Spleen (tissue), 11 donors: Measurements from ENCODE around the gene GSTA5. TPM values are rescaled to one million over a fixed set of nuclear protein-coding genes. Genes with fewer than 3 reads are reported as not detected.
"Not testable (repeated sequence)": the region's sequence is repeated elsewhere in the genome, so short reads cannot be mapped to it uniquely, and the experiment has no call there.

Experiments
- DNase-seq: peaks from one replicate; pipeline ENCODE4 v3.0.0-alpha.2; 2020
- H3K27ac ChIP-seq, 8 donors: fragments of 200-600 bp; sonication (generic) in 7 of 8; 1 replicate in 4 of 8; 2 replicates in 4 of 8; pipeline versions ENCODE4 v1.5.0 to v1.8.0; 2016 to 2021; ENCODE audit warnings: inconsistent platforms in 4 of 8, mild to moderate bottlenecking in 4 of 8, moderate library complexity in 1 of 8
- H3K27me3 ChIP-seq, 7 donors: fragments of 200-600 bp; sonication (generic) in 6 of 7; replicated peaks in 1 of 7; 1 replicate in 4 of 7; 2 replicates in 3 of 7; pipeline versions ENCODE4 v1.5.0 to v1.8.0; 2016 to 2021; ENCODE audit warnings: inconsistent platforms in 3 of 7, mild to moderate bottlenecking in 1 of 7
- H3K36me3 ChIP-seq, 6 donors: fragments of 200-600 bp; sonication (generic) in 5 of 6; 1 replicate in 4 of 6; 2 replicates in 2 of 6; pipeline versions ENCODE4 v1.5.0 to v1.8.0; 2016 to 2021; ENCODE audit warnings: inconsistent platforms in 2 of 6
- H3K4me1 ChIP-seq, 6 donors: fragments of 200-600 bp; sonication (generic) in 5 of 6; 1 replicate in 3 of 6; 2 replicates in 3 of 6; pipeline versions ENCODE4 v1.5.0 to v1.8.0; 2016 to 2021; ENCODE audit warnings: inconsistent platforms in 3 of 6
- H3K4me3 ChIP-seq, 8 donors: fragments of 200-600 bp; sonication (generic) in 7 of 8; 1 replicate in 4 of 8; 2 replicates in 4 of 8; pipeline versions ENCODE4 v1.5.0 to v1.8.0; 2016 to 2021; ENCODE audit warnings: inconsistent platforms in 4 of 8, mild to moderate bottlenecking in 4 of 8, moderate library complexity in 2 of 8
- H3K9me3 ChIP-seq, 8 donors: fragments of 200-600 bp; sonication (generic) in 7 of 8; 1 replicate in 4 of 8; 2 replicates in 4 of 8; pipeline versions ENCODE4 v1.5.0 to v1.8.0; 2016 to 2021; ENCODE audit warnings: inconsistent platforms in 4 of 8
- POLR2A ChIP-seq, 3 donors: fragments of 450-650 bp; IDR thresholded peaks; one replicate each; pipeline ENCODE4 v1.5.1; 2017; ENCODE audit warnings: antibody characterized with exemption in 3 of 3, mild to moderate bottlenecking in 1 of 3
- POLR2AphosphoS5 ChIP-seq, 3 donors: sonication (generic); formaldehyde crosslinking; IDR thresholded peaks; one replicate each; pipeline ENCODE4 v1.5.1; 2017; ENCODE audit warnings: antibody characterized with exemption in 3 of 3
- WGBS, 5 donors: extraction: QIAGEN DNeasy Blood & Tissue Kit in 3 of 5; methylation state at CpG; one replicate each; pipeline versions ENCODE4 v1.1.5 to v1.1.7; 2013 to 2018; 5-methylcytosine and 5-hydroxymethylcytosine counted together
- intact Hi-C: fragments of 100-400 bp; cut with DNase I; formaldehyde crosslinking; loops from one replicate; pipeline ENCODE4 v1.15.0; 2023; ENCODE audit warnings: low total_unique reads
- polyA plus RNA-seq, 3 donors: library from polyadenylated mRNA; stranded (reverse); fragments of 200-250 nt; gene quantifications; one replicate each; pipeline ENCODE4 v1.2.1, GENCODE V29; 2013
- total RNA-seq, 7 donors: library from RNA; depleted of rRNA in 3 of 7; stranded (reverse); fragments of >200 nt in 3 of 7; fragmentation: NEBNext Ultra II Directional in 4 of 7; extraction: Animal tissue kit (Norgen Biotek cat#: 25700) in 4 of 7; gene quantifications; one replicate each; pipeline versions ENCODE4 v1.1.0 to v1.2.1, GENCODE V29; 2016 to 2021
- TF ChIP-seq, protein P1 (sequence below), 11 experiments: fragments of 200-600 bp in 7 of 11; fragments of 450-650 bp in 4 of 11; sonication (generic) in 4 of 11; IDR thresholded peaks in 8 of 11; conservative IDR thresholded peaks in 3 of 11; 1 replicate in 7 of 11; 2 replicates in 4 of 11; pipeline versions ENCODE4 v1.4.0 to v1.8.0; 2016 to 2021; ENCODE audit warnings: antibody characterized with exemption in 11 of 11, inconsistent platforms in 4 of 11, mild to moderate bottlenecking in 1 of 11
- donor health status: healthy with polysubstance abuse.
- donor health status: DM: no; HTN: no; CAD: no; lungs with moderate emphysema.
- donor health status: DM: no; HTN: no; CAD: no.
- donor health status: Bipolar disorder and iron deficiency.
- donor health status: healthy.
- donor health status: DM: no; HTN: no; CAD: no.
- donor health status: DM: yes; HTN: yes; CAD: no.

The GSTA5 gene
- total and polyA plus RNA-seq, 10 donors = not detected

DNA sequence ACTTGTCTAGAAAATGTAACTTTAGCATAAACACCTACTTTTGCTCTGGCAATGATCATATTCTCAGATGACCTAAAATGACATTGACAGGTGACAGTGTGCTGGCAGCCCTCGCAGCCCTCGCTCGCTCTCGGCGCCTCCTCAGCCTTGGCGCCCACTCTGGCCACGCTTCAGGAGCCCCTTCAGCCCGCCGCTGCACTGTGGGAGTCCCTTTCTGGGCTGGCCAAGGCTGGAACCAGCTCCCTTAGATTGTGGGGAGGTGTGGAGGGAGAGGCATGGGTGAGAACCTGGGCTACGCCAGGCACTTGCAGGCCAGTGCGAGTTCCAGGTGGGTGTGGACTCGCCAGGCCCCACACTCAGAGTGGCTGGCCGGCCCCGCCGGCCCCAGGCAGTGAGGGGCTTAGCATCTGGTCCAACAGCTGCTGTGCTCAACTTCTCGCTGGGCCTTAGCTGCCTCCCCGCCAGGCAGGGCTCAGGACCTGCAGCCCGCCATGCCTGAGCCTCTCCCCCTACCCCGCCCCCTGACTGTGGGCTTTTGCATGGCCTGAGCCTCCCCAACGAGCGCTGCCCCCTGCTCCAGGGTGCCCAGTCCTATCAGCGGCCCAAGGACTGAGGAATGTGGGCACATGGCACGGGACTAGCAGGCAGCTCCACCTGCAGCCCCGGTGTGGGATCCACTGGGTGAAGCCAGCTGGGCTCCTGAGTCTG lies 54.2 kb downstream of the GSTA5 start:
- 91 to 95% (median 92%) methylated on average over 20 to 24 of the region's 24 CpGs for WGBS, 5 donors
- H3K4me1 ChIP-seq = no peaks in the 10 kb centered on the region
- H3K27ac ChIP-seq = no peak overlapping the region
- H3K36me3 ChIP-seq = no peaks in the 10 kb centered on the region
- no peaks in the 10 kb centered on the region for H3K9me3 ChIP-seq
- no peaks in the 10 kb centered on the region for H3K27me3 ChIP-seq
- intact Hi-C loops = loop anchor here (2.0 kb wide), 1 partner anchor 40 kb away; no protein-coding TSS in a partner anchor
- H3K4me3 ChIP-seq = no peak overlapping the region
- DNase-seq = no peak
- TF ChIP-seq POLR2A (IDR thresholded peaks at IDR 0.05) (no peak), POLR2AphosphoS5 (IDR thresholded peaks at IDR 0.05) (no peak)
- TF ChIP-seq, protein P1, sequence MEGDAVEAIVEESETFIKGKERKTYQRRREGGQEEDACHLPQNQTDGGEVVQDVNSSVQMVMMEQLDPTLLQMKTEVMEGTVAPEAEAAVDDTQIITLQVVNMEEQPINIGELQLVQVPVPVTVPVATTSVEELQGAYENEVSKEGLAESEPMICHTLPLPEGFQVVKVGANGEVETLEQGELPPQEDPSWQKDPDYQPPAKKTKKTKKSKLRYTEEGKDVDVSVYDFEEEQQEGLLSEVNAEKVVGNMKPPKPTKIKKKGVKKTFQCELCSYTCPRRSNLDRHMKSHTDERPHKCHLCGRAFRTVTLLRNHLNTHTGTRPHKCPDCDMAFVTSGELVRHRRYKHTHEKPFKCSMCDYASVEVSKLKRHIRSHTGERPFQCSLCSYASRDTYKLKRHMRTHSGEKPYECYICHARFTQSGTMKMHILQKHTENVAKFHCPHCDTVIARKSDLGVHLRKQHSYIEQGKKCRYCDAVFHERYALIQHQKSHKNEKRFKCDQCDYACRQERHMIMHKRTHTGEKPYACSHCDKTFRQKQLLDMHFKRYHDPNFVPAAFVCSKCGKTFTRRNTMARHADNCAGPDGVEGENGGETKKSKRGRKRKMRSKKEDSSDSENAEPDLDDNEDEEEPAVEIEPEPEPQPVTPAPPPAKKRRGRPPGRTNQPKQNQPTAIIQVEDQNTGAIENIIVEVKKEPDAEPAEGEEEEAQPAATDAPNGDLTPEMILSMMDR (IDR thresholded peaks at IDR 0.05 in 8 of 11, conservative IDR thresholded peaks at IDR 0.05 in 3 of 11) = no peak

DNA sequence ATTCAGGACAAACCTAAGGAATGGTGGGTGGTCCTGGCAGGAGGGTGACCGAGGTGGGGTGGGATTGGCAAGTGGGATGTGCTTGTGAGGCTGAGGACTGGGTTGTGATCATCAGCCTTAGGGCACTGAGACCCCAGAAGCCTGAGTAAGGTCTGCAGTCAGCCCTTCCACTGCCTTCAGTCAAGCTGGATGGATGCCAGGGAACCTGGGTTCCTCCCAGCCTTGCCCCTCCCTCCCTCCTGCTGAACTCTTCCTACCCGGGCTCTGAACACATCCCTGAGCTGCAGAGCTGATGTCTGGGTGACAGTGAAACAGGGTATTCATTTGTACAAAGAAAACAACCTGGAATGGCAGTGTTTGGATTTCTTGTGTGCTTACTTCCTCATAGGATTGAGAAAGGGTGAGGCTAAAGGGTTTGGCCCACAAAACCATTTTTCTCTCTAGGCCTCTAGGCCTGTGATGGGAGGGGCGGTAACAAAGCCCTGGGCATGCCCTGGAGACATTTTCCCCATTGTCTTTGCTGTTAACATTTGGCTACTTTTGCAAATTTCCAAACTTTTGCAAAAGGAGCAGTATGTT lies 57.8 kb downstream of the GSTA5 start:
- H3K27ac ChIP-seq, DNase-seq, H3K4me1 ChIP-seq, H3K36me3 ChIP-seq, H3K9me3 ChIP-seq, intact Hi-C loops, H3K27me3 ChIP-seq, H3K4me3 ChIP-seq: not testable (repeated sequence)
- WGBS, 5 donors = 29 to 53% (median 36%) methylated on average over 3 of the region's 3 CpGs

DNA sequence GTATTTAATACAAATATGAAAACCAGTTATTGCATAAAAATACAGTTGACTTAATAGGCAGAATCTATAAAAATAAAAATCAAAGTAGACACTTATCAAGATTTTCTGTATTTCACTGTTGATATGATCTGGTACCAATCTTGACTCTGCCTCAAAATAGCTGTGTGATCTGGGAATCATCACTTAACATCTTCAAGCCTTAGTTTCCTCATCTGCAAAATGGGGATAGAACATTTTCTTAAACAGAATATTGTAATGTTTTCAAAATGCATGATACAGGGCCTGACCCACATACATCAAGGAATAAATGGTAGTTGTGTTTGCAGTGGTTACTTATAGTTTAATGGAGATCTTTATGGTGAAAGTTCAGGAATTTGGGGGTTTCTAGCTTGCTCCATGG lies 58.4 kb downstream of the GSTA5 start:
- intact Hi-C loops, H3K36me3 ChIP-seq, H3K27ac ChIP-seq, H3K27me3 ChIP-seq, H3K4me1 ChIP-seq, H3K9me3 ChIP-seq, H3K4me3 ChIP-seq, DNase-seq: not testable (repeated sequence)

Other genes with a start within 250 kb of the GSTA5 start
- gene TMEM14A, start 169.7 kb downstream of the GSTA5 start, total RNA-seq = 10 to 100 TPM in 4 of 7 donors, 1 to 10 TPM in 3; 7.5 to 16.0 (median 11.0) TPM
- 10 to 100 TPM; 15.0 to 20.3 (median 16.6) TPM for gene TMEM14A, start 169.7 kb downstream of the GSTA5 start, polyA plus RNA-seq
- not detected for gene GSTA2, start 77.3 kb downstream of the GSTA5 start, total RNA-seq
- gene GSTA2, start 77.3 kb downstream of the GSTA5 start, polyA plus RNA-seq = not detected
- not detected for gene GSTA1, start 37.0 kb downstream of the GSTA5 start, total RNA-seq
- gene GSTA1, start 37.0 kb downstream of the GSTA5 start, polyA plus RNA-seq = under 1 TPM in 2 of 3 donors, not detected in 1; 0.10 to 0.12 TPM
- gene GSTA3, start 68.9 kb upstream of the GSTA5 start, total RNA-seq = not detected
- not detected for gene GSTA3, start 68.9 kb upstream of the GSTA5 start, polyA plus RNA-seq
- 10 to 100 TPM in 6 of 7 donors, 1 to 10 TPM in 1; 8.5 to 23.3 (median 14.8) TPM for gene GSTA4, start 154.5 kb upstream of the GSTA5 start, total RNA-seq
- gene GSTA4, start 154.5 kb upstream of the GSTA5 start, polyA plus RNA-seq = 10 to 100 TPM; 13.0 to 19.4 (median 15.2) TPM
- 10 to 100 TPM in 4 of 7 donors, 1 to 10 TPM in 3; 7.0 to 15.7 (median 11.4) TPM for gene CILK1, start 221.0 kb upstream of the GSTA5 start, total RNA-seq
- 1 to 10 TPM; 3.0 to 3.3 (median 3.3) TPM for gene CILK1, start 221.0 kb upstream of the GSTA5 start, polyA plus RNA-seq
- gene FBXO9, start 224.6 kb upstream of the GSTA5 start, total RNA-seq = 100 to 1,000 TPM in 3 of 7 donors, 10 to 100 TPM in 4; 58.8 to 115 (median 99.7) TPM
- 10 to 100 TPM; 21.4 to 28.6 (median 25.1) TPM for gene FBXO9, start 224.6 kb upstream of the GSTA5 start, polyA plus RNA-seq